ENCODE measurements around the gene VTI1A. TPM values are rescaled to one million over a fixed set of nuclear protein-coding genes. Genes with fewer than 3 reads are reported as not detected.

VTI1A gene
- total and polyA plus RNA-seq, 7 donors: 9.9 to 31.5 (median 20.1) TPM

- no peaks in the 10 kb centered on the region for H3K36me3 ChIP-seq (ENCODE audit: insufficient read depth in 1 of 2, low read depth in 1 of 2)
- no peaks in the 10 kb centered on the region for H3K9me3 ChIP-seq
- no peak overlapping the region for H3K27ac ChIP-seq
- peaks cover 3% of the 10 kb centered on the region for H3K4me1 ChIP-seq
- TF ChIP-seq CTCF (IDR thresholded peaks at IDR 0.05): no peak
- no peak overlapping the region for H3K4me3 ChIP-seq
- DNase-seq: no peak
- WGBS, 3 donors: 85 to 88% (median 87%) methylated on average over 16 of the region's 16 CpGs
- ATAC-seq: no peak
- intact Hi-C loops (cut with DNase I): loop anchor here (10.0 kb wide), 1 partner anchor 562 kb away; no protein-coding TSS in a partner anchor
- no peaks in the 10 kb centered on the region for H3K27me3 ChIP-seq (ENCODE audit: insufficient read depth in 3 of 3, low read length in 2 of 3)
These were observed 116.0 kb downstream of the VTI1A start for GRCh38 chr10:112562809-112563663.

GRCh38 chr10:112564337-112564736 is 117.3 kb downstream of the VTI1A start:
- Histone ChIP-seq H3K27ac (no peak overlapping the region), H3K36me3 (ENCODE audit: insufficient read depth in 1 of 2, low read depth in 1 of 2) (no peaks in the 10 kb centered on the region), H3K9me3 (no peaks in the 10 kb centered on the region), H3K27me3 (ENCODE audit: insufficient read depth in 3 of 3, low read length in 2 of 3) (no peaks in the 10 kb centered on the region), H3K4me1 (peaks cover 3% of the 10 kb centered on the region), H3K4me3 (no peak overlapping the region)
- ATAC-seq (no peak), DNase-seq (no peak)
- no peak for TF ChIP-seq CTCF (IDR thresholded peaks at IDR 0.05)
- 95% methylated on average over 2 of the region's 2 CpGs for WGBS, 3 donors
- intact Hi-C loops (cut with DNase I): loop anchor here (10.0 kb wide), 1 partner anchor 560 kb away; no protein-coding TSS in a partner anchor

- intact Hi-C loops (cut with DNase I): loop anchor here (5.0 to 10.0 kb wide), 2 partner anchors 559 to 822 kb away; no protein-coding TSS in a partner anchor
These were observed 118.5 kb downstream of the VTI1A start for GRCh38 chr10:112565434-112566053.

GRCh38 chr10:112570585-112570984 is 123.6 kb downstream of the VTI1A start:
- no peaks in the 10 kb centered on the region for H3K36me3 ChIP-seq (ENCODE audit: insufficient read depth in 1 of 2, low read depth in 1 of 2)
- no peak overlapping the region for H3K27ac ChIP-seq
- WGBS, 3 donors: 95 to 98% (median 97%) methylated on average over 3 of the region's 3 CpGs
- no peaks in the 10 kb centered on the region for H3K9me3 ChIP-seq
- DNase-seq: no peak
- no peak for TF ChIP-seq CTCF (IDR thresholded peaks at IDR 0.05)
- H3K4me3 ChIP-seq: no peak overlapping the region
- no peaks in the 10 kb centered on the region for H3K4me1 ChIP-seq
- no peak for ATAC-seq
- no peaks in the 10 kb centered on the region for H3K27me3 ChIP-seq (ENCODE audit: insufficient read depth in 3 of 3, low read length in 2 of 3)
- intact Hi-C loops (cut with DNase I): no loop called here

More at GRCh38 chr10:112565434-112566053, 118.5 kb downstream of the VTI1A start:
- no peaks in the 10 kb centered on the region for H3K9me3 ChIP-seq
- peak; percentile 55 for TF ChIP-seq CTCF (IDR thresholded peaks at IDR 0.05)
- H3K4me3 ChIP-seq: no peak overlapping the region
- no peak for DNase-seq
- no peaks in the 10 kb centered on the region for H3K27me3 ChIP-seq (ENCODE audit: insufficient read depth in 3 of 3, low read length in 2 of 3)
- peaks cover 3% of the 10 kb centered on the region for H3K4me1 ChIP-seq
- ATAC-seq: peak in 1 of 4 donors; percentile 72
- H3K27ac ChIP-seq: no peak overlapping the region
- WGBS, 3 donors: 44 to 46% (median 45%) methylated on average over 4 of the region's 4 CpGs
- H3K36me3 ChIP-seq (ENCODE audit: insufficient read depth in 1 of 2, low read depth in 1 of 2): no peaks in the 10 kb centered on the region
